Measurements from ENCODE around the gene ANKRD65. TPM values are rescaled to one million over a fixed set of nuclear protein-coding genes. Genes with fewer than 3 reads are reported as not detected.

The ANKRD65 gene
- total and polyA plus RNA-seq, 2 donors (not counting 3 experiments of a cell fraction or from before 2014, with no cell fraction given): 0.15 to 0.38 TPM

DNA sequence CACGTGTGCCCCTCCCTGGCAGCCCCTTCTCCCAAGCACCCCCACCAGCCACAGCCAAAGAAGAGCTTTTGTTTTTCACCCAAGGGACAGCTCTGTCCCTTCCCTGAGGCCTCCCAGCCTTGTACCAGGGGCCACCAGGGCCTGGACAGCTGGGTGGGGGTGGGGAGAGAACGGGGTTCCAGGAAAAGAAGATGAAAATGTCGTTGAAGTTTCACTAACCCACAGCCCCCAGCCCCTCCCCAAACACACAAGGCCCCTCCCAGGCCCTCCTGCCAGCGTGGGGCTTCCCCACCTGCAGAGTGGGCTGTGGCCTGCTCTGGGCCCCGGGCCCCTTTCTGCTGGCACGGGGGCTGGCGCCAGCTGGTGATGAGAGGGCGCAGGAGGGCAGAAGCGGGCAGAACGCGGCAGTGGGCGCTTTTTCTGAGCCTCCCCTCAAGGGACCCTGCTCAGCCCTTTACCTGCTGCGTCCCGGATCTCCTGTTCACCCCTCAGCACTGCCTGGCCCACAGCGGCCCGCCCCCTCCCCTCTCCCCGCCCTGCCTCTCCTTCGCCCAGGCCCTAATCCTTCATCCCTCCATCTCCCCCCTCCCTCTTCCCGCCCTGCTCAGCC is 5.5 kb upstream of the ANKRD65 start:
- TF ChIP-seq MYC (IDR thresholded peaks at IDR 0.05; ENCODE audit: low read depth, low read length) (no peak), MAX (IDR thresholded peaks at IDR 0.05; ENCODE audit: insufficient read depth, insufficient read length) (no peak), GATA2 (IDR thresholded peaks at IDR 0.05; ENCODE audit: insufficient read depth, insufficient read length, low read depth, low read length) (no peak), EZH2 (IDR thresholded peaks at IDR 0.05; ENCODE audit: borderline replicate concordance, low read depth, low read length, severe bottlenecking) (no peak), JUN (IDR thresholded peaks at IDR 0.05; ENCODE audit: borderline replicate concordance, insufficient read depth, insufficient read length, low read depth) (no peak), POLR2A (IDR thresholded peaks at IDR 0.05; ENCODE audit: low read depth, low read length) (no peak), FOS (IDR thresholded peaks at IDR 0.05; ENCODE audit: borderline replicate concordance, insufficient read depth, low read length) (no peak), POLR2AphosphoS5 (IDR thresholded peaks at IDR 0.05; ENCODE audit: insufficient read depth, low read depth, low read length) (no peak)
- TF ChIP-seq, protein P1, sequence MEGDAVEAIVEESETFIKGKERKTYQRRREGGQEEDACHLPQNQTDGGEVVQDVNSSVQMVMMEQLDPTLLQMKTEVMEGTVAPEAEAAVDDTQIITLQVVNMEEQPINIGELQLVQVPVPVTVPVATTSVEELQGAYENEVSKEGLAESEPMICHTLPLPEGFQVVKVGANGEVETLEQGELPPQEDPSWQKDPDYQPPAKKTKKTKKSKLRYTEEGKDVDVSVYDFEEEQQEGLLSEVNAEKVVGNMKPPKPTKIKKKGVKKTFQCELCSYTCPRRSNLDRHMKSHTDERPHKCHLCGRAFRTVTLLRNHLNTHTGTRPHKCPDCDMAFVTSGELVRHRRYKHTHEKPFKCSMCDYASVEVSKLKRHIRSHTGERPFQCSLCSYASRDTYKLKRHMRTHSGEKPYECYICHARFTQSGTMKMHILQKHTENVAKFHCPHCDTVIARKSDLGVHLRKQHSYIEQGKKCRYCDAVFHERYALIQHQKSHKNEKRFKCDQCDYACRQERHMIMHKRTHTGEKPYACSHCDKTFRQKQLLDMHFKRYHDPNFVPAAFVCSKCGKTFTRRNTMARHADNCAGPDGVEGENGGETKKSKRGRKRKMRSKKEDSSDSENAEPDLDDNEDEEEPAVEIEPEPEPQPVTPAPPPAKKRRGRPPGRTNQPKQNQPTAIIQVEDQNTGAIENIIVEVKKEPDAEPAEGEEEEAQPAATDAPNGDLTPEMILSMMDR (IDR thresholded peaks at IDR 0.05; ENCODE audit: extremely low read depth in 1 of 2, insufficient read depth in 1 of 2, low read depth in 1 of 2, low read length in 2 of 2): no peak
- Histone ChIP-seq H3K27ac (ENCODE audit: insufficient read depth, low read depth, low read length) (no peak overlapping the region), H4K20me1 (replicated peaks; ENCODE audit: control insufficient read depth, extremely low read depth, insufficient read depth, low read length) (no peaks in the 10 kb centered on the region), H3K9me3 (replicated peaks; ENCODE audit: control insufficient read depth, insufficient read depth, low read length) (no peaks in the 10 kb centered on the region), H3K4me2 (ENCODE audit: insufficient read depth, low read length) (no peak overlapping the region), H3K4me1 (ENCODE audit: control insufficient read depth, extremely low read depth, insufficient read depth, low read length) (peaks cover 10% of the 10 kb centered on the region), H2AFZ (ENCODE audit: low read depth, low read length) (no peak overlapping the region), H3K27me3 (ENCODE audit: control insufficient read depth in 2 of 2, insufficient read depth in 2 of 2, low read length in 2 of 2) (no peaks in the 10 kb centered on the region), H3K9me1 (replicated peaks; ENCODE audit: control insufficient read depth, extremely low read depth, insufficient read depth, low read length) (no peaks in the 10 kb centered on the region), H3K9ac (replicated peaks; ENCODE audit: extremely low read depth, insufficient read depth, low read length) (no peak overlapping the region), H3K4me3 (replicated peaks in 1 of 3; ENCODE audit: insufficient read depth in 1 of 3, low read depth in 1 of 3, low read length in 3 of 3) (no peak overlapping the region), H3K79me2 (ENCODE audit: control insufficient read depth, insufficient read depth, low read length) (no peaks in the 10 kb centered on the region), H3K36me3 (ENCODE audit: control insufficient read depth in 2 of 2, extremely low read depth in 1 of 2, insufficient read depth in 2 of 2, low read length in 2 of 2) (no peaks in the 10 kb centered on the region)
- ChIA-PET POLR2A (no interaction called here), CTCF (no interaction called here)
- DNase-seq (ENCODE audit: low read depth, low spot score) (no peak), FAIRE-seq (no peak)
- intact Hi-C loops (cut with micrococcal nuclease) (no loop called here), dilution Hi-C loops (cut with MboI; ENCODE audit: extremely low pct_ligation_motif_present, low sequenced_read_pairs) (no loop called here)
- no TSS peak for BruUV-seq (replicated peaks)
